ENCODE data around the gene KIF18B. TPM values are rescaled to one million over a fixed set of nuclear protein-coding genes. Genes with fewer than 3 reads are reported as not detected.

The KIF18B gene
- total RNA-seq, 4 donors from 2014 or later, result 0.72 TPM; not detected in 3

- ATAC-seq (ENCODE audit: low FRiP score) (no peak), DNase-seq (ENCODE audit: low spot score) (no peak)
- no peak for TF ChIP-seq CTCF (IDR thresholded peaks at IDR 0.05)
Observed at GRCh38 chr17:44881145-44881544, 66.4 kb downstream of the KIF18B start.

GRCh38 chr17:44880062-44880461 is 67.5 kb downstream of the KIF18B start:
- no peak for ATAC-seq (ENCODE audit: low FRiP score)
- no peak for DNase-seq (ENCODE audit: low spot score)
- no peak for TF ChIP-seq CTCF (IDR thresholded peaks at IDR 0.05)

GRCh38 chr17:44879376-44879775 is 68.2 kb downstream of the KIF18B start:
- DNase-seq (ENCODE audit: low spot score), result no peak
- TF ChIP-seq CTCF (IDR thresholded peaks at IDR 0.05), result no peak
- no peak for ATAC-seq (ENCODE audit: low FRiP score)

- DNase-seq (ENCODE audit: low spot score), result no peak
Observed at GRCh38 chr17:44878627-44879221, 68.8 kb downstream of the KIF18B start.

GRCh38 chr17:44877121-44877520 is 70.5 kb downstream of the KIF18B start:
- ATAC-seq (ENCODE audit: low FRiP score) (no peak), DNase-seq (ENCODE audit: low spot score) (no peak)
- TF ChIP-seq CTCF (IDR thresholded peaks at IDR 0.05), result no peak

More at GRCh38 chr17:44878627-44879221, 68.8 kb downstream of the KIF18B start:
- TF ChIP-seq CTCF (IDR thresholded peaks at IDR 0.05), result no peak
- ATAC-seq (ENCODE audit: low FRiP score), result no peak

- DNase-seq (ENCODE audit: low spot score) (no peak), ATAC-seq (ENCODE audit: low FRiP score) (no peak)
- TF ChIP-seq CTCF (IDR thresholded peaks at IDR 0.05), result no peak
Observed at GRCh38 chr17:44875761-44876160, 71.8 kb downstream of the KIF18B start.

Small RNA genes lying within 50 kb of the gene (small RNA-seq; reads per million reads assigned to genes)
- not detected for gene AC015936.2
- gene CCDC103, result not detected
- not detected for gene MIR6783
- gene RN7SL405P, result not detected

Other genes with a start within 250 kb of the KIF18B start
- 1 to 10 TPM; 1.6 to 6.3 (median 2.5) TPM for gene DBF4B, start 239.1 kb downstream of the KIF18B start, total RNA-seq
- gene ADAM11, start 188.8 kb downstream of the KIF18B start, total RNA-seq, result under 1 TPM; 0.19 to 0.72 (median 0.50) TPM
- gene GJC1, start 117.5 kb downstream of the KIF18B start, total RNA-seq, result 10 to 100 TPM in 3 of 4 donors, 1 to 10 TPM in 1; 7.4 to 32.3 (median 14.5) TPM
- gene HIGD1B, start 99.9 kb downstream of the KIF18B start, total RNA-seq, result 10 to 100 TPM in 1 of 4 donors, 1 to 10 TPM in 3; 2.1 to 17.8 (median 3.0) TPM
- 100 to 1,000 TPM in 1 of 4 donors, 10 to 100 TPM in 3; 62.5 to 131 (median 75.0) TPM for gene EFTUD2, start 48.3 kb downstream of the KIF18B start, total RNA-seq
- gene GFAP, start 32.3 kb downstream of the KIF18B start, total RNA-seq, result 1 to 10 TPM; 1.4 to 4.1 (median 2.9) TPM
- gene C1QL1, start 20.5 kb upstream of the KIF18B start, total RNA-seq, result 10 to 100 TPM in 2 of 4 donors, 1 to 10 TPM in 1, not detected in 1; 9.2 to 24.2 (median 10.4) TPM
- gene DCAKD, start 103.9 kb upstream of the KIF18B start, total RNA-seq, result 10 to 100 TPM; 22.7 to 36.4 (median 25.2) TPM
- 100 to 1,000 TPM in 1 of 4 donors, 10 to 100 TPM in 3; 57.3 to 101 (median 78.1) TPM for gene NMT1, start 113.5 kb upstream of the KIF18B start, total RNA-seq
- 10 to 100 TPM; 35.4 to 68.4 (median 44.2) TPM for gene PLCD3, start 184.7 kb upstream of the KIF18B start, total RNA-seq
- gene ACBD4, start 187.9 kb upstream of the KIF18B start, total RNA-seq, result 10 to 100 TPM in 2 of 4 donors, 1 to 10 TPM in 2; 6.4 to 23.2 (median 8.5) TPM
- gene HEXIM1, start 200.7 kb upstream of the KIF18B start, total RNA-seq, result 10 to 100 TPM; 21.9 to 31.0 (median 24.3) TPM
- gene HEXIM2, start 214.1 kb upstream of the KIF18B start, total RNA-seq, result 1 to 10 TPM; 1.4 to 9.3 (median 3.9) TPM

Data from omental fat pad (tissue), 4 donors.